Stimulated activated CD8-positive, alpha-beta memory T cell treated with anti-CD3 and anti-CD28 coated beads, Interleukin-7, amount 100 ng/mL, for 4 hours (primary cell): ENCODE measurements around the gene KRTAP4-4.
"Not testable (repeated sequence)": the region's sequence is repeated elsewhere in the genome, so short reads cannot be mapped to it uniquely, and the experiment has no call there.

Source experiments
- DNase-seq, 2 donors: peaks; one replicate each; pipeline ENCODE4 v3.0.0-alpha.2; 2020; ENCODE audit warnings: low read depth in 2 of 2

Gene KRTAP4-4

DNA sequence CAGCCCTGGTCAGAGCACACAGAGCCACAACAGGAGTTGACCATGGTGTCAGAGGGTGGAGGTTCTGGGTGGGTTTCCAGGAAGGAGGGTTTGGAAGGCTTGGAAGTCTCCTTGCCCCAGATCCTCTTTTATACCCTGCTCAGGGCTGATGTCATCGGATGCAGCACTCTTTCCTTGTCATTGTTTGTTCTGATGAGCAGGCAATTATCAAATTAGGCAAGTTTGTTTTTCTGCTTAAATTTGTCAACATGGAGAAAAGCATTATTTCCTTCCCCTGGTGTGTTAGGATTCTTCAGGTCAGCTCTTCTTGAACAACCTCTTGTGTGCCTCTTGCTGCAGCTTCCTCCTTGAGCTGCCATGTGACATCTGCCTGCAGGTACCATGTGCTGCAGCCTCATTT lies at the start of gene KRTAP4-4:
TSS of gene KRTAP4-4 (minus strand) at position 101 of the 400 bp plus-strand sequence. CDS start at position 44, 57 bp downstream.
- no peak for DNase-seq

DNA sequence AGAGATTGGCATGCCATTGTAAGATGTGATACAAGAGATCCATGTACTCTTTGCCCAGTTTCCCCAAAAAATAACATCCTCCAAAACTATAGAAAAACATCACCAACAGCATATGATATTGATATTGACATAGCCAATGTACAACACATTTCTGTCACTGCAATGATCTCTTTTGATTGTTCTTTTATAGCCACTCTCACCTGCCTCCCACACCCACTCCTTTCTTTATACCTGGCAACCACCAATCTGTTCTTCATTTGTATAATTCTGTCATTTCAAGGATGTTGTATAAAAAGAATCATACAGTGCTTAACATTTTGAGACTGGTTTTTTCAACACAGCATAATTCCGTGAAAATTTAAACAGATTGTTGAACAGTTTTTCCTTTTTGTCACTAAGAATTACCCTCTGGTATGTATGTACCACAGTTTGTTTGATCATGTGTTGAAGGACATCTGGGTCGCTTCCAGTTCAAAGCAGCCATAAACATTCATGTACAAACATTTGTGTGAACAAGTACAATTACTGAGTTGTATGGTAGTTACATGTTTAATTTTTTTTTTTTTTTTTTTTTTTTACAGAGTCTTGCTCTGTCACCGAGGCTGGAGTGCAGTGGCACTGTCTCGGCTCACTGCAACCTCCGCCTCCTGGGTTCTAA lies 39.0 kb upstream of the KRTAP4-4 start:
- no peak for DNase-seq

DNA sequence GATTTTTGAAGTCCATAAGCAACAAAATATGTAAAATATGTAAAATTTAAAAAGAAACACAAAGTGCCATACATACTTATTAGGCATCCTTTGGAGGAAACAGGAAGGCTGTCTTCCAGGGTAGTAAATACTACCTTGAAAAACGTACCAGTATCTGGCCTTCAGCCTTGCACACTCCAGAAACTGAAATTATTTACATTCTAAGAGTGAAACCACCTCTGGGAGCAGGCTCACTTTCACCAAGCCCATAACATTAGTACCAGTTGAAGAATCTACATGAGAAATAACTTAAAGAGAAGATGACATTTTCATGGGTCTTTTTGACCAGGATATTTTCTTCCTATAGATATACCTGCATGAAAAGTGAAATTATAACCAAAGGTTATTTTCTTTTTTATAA lies 35.5 kb upstream of the KRTAP4-4 start:
- DNase-seq = no peak

DNA sequence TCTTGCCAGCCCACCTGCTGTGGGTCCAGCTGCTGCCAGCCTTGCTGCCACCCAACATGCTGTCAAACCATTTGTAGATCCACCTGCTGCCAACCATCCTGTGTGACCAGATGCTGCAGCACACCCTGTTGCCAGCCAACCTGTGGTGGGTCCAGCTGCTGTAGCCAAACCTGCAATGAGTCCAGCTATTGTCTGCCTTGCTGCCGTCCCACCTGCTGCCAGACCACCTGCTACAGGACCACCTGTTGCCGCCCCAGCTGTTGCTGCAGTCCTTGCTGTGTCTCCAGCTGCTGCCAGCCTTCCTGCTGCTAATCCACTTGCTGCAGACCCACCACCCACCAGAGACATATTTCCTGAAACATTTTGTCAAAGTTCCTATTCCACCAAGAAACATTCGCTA lies 29.8 kb upstream of the KRTAP4-4 start:
- DNase-seq = no peak

DNA sequence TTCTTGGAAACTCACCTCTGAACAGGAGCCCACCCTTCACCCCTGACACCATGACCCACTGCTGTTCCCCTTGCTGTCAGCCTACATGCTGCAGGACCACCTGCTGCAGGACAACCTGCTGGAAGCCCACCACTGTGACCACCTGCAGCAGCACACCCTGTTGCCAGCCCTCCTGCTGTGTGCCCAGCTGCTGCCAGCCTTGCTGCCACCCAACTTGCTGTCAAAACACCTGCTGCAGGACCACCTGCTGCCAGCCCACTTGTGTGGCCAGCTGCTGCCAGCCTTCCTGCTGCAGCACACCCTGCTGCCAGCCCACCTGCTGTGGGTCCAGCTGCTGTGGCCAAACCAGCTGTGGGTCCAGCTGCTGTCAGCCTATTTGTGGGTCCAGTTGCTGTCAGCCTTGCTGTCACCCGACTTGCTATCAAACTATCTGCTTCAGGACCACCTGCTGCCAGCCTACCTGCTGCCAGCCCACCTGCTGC lies 29.3 kb upstream of the KRTAP4-4 start, which contains the start of gene KRTAP9-1:
TSS of gene KRTAP9-1 (plus strand) at position 51 of the 482 bp plus-strand sequence. CDS start at position 51, 0 bp downstream.
- DNase-seq = not testable (repeated sequence)

DNA sequence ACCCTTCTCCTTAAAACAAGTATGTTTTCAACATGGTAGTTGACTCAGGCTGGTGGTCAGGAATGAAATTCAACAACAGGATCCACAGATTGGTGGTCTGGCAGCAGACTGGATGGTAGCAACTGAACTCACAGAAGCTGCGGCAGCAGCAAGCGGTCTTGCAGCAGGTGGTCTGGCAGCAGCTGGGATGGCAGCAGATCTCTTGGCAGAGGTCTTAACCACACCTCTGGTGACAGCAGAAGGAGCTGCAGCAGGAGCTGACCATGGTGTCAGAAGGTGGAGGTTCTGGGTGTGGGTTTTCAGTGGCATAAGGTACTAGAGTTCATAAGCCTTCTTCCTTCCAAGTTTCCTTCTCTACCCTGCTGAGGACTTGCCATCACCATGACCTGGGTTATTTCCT lies 26.3 kb upstream of the KRTAP4-4 start:
- no peak for DNase-seq

DNA sequence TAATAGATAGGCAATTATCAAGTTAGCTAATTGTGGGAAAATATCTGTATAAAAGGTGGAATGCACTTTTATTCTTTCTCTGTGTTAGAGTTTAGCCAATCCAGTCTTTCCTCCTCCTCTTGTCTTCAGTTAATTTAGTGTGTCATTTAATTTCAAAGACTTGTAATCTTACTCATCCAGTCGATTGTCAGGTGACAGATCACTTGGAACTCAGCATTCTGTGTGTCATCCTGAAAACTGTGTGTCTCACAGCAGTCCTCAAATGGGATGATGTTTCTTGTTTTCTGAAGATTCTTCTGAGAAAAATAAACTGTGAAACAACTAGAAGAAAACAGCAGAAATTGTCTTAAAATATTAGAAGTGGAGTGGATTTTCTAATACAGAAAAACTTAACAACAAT lies 24.5 kb upstream of the KRTAP4-4 start:
- no peak for DNase-seq

DNA sequence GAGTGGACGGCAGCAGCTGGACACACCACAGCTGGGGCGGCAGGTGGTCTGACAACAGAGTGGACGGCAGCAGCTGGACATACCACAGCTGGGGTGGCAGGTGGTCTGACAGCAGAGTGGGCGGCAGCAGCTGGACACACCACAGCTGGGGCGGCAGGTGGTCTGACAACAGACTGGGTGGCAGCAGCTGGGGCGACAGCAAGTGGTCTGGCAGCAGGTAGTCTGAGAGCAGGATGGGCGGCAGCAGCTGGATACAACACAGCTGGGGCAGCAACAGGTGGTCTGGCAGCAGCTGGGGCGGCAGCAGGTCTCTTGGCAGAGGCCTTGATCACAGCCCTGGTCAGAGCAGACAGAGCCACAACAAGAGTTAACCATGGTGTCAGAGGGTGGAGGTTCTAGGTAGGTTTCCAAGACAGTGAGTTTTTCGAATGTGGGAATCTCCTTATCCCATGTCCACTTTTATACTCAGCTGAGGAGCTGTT lies 24.0 kb upstream of the KRTAP4-4 start, which contains the start of gene KRTAP4-1:
TSS of gene KRTAP4-1 (minus strand) at position 432 of the 482 bp plus-strand sequence. CDS start at position 375, 57 bp downstream.
- DNase-seq = no peak

DNA sequence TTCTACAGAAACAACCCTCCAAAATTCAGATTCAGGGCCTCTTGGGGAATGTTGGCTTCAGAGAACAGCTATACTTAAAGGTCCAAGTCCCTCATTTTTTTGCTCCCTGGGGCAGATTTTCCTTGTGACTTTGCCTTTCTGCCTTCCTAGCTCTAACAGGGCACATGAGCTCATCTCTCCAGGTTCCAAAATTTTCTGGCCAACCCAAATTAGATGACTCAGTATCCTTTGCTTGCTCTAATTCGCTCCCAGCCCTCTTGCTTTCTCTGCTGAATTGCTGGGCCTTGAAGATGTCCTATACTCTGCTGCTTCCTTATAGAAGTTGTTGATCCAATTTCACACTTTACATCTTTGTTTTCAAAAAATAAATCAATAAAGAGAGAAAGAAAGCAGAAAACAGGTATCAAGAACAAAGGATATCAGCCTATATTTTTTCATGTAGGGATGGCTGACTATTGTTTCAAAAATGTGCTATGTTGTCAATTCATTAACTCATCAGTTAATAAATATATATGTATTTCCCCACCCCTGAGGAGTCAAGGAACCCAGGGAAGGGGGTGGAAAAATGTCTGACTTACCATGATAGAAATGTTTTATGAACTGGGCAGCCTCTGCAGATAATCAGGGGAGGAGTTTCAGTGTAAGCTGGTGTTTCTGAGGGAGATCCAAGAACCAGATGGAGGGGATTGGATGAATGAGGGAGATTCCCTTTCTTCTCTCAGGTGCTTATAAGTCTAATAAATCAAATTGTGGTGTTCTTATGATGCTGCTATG lies 18.5 kb upstream of the KRTAP4-4 start:
- no peak for DNase-seq

DNA sequence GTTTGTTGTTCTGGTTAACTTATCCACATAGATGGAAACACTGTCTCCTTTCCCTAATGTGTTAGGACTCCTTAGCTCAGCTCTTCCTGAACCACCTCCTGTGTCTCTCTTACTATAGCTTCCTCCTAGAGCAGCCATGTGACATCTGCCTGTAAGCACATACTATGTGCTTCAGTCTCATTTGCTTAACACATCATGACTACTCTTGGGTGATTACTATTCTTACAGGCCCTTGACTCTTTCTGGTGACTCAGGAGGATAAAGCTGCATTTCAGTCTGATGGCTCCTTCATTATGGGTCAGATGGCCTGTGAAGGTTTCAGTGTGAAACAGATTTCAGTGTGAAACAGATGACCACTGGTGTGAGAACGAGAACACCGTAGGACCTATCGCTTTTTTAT lies 17.8 kb upstream of the KRTAP4-4 start:
- DNase-seq = no peak

DNA sequence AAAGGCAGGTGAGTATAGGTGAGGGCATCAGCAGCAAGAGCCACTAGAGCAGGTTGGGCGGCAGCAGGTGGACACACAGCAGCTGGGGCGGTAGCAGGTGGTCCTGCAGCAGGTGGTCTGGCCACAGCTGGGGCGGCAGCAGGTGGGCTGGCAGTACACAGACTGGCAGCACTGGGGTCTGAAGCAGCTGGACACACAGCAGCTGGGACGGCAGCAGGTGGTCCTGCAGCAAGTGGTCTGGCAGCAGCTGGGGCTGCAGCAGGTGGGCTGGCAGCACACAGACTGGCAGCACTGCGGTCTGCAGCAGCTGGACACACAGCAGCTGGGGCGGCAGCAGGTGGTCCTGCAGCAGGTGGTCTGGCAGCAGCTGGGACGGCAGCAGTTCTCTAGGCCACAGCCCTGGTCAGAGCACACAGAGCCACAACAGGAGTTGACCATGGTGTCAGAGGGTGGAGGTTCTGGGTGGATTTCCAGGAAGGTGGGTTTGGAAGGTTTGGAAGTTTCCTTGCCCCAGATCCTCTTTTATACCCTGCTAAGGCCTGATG lies 17.3 kb upstream of the KRTAP4-4 start, which contains the start of gene KRTAP4-2:
TSS of gene KRTAP4-2 (minus strand) at position 495 of the 545 bp plus-strand sequence. CDS start at position 438, 57 bp downstream.
- no peak for DNase-seq

DNA sequence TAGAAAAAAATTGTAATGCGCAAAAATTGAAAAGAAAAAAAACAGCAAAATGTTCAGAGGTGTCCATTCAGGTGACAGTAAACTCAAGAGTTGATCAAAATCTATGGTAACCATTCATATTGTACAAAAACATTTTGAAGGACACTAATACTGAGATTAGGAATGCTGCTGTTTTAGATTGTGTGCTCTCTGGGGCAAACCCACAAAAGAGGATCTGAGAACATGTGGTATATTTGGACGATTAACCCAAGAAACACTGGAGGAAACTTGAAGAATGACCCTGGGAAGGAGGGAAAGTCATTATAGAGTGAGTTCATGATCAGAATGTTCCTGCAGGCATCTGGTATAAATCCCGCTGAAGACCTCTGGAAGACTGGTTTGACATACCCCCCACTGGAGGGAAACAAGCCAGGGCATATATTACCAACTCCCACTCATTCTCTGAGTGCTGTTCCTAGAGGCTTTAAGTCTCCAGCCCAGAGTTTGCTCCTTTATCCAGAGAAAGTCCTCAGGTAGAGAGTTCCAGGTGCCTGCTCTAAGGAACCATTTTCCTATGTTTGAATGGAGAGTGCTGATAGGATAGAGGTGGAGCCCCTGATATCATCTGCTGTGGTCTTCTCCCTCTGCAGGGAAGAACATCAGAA lies 16.3 kb upstream of the KRTAP4-4 start:
- DNase-seq = no peak

DNA sequence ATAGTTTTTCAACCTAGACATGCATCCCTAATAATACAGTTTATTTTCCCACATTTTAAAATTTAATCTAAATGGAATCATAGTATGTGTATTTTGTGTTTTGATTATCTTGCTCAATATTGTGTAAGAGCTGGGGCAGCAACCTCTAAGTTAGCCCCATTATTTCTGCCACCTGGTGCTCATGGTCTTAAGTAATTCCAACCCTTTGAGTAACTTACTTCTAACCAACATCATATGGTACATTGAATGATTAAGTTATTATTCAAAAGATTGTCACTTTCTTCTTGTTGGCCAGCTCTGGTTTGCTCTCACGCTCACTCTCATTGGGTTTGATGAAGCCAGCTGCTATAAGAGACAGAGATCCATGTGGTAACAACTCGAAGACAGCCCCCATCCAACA lies 11.3 kb upstream of the KRTAP4-4 start:
- no peak for DNase-seq

DNA sequence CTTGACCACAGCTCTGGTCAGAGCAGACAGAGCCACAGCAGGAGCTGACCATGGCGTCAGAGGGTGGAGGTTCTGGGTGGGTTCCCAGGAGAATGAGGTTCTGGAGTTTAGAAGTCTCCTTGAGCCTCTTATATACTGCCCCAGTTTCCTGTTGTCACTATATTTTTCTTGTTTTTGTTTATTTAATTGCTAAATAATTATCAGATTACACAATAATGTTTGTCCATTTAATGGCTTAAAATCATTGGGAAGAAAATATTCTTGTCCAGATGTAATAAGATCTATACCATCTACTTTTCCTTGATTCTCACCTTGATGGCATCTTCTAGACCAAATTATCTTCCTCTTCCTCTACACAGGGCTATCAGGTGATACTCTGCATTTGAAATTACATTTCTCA lies 7.6 kb upstream of the KRTAP4-4 start, which contains the start of gene KRTAP4-3:
TSS of gene KRTAP4-3 (minus strand) at position 101 of the 400 bp plus-strand sequence. CDS start at position 52, 49 bp downstream.
- no peak for DNase-seq

DNA sequence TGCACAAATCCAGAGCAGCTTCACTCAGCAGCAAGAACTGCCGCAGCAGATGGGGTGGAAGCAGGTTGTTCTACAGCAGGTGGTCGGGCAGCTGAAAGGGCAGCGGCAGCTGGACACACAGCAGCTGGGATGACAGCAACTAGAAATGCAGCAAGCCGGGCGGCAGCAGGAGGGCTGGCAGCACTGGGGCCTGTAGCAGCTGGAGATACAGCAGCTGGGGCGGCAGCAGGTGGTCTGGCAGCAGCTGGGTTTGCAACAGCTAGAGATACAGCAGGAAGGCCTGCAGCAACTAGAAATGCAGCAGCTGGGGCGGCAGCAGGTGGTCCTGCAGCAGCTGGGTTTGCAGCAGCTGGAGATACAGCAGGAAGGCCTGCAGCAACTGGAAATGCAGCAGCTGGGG lies 7.0 kb upstream of the KRTAP4-4 start:
- no peak for DNase-seq

DNA sequence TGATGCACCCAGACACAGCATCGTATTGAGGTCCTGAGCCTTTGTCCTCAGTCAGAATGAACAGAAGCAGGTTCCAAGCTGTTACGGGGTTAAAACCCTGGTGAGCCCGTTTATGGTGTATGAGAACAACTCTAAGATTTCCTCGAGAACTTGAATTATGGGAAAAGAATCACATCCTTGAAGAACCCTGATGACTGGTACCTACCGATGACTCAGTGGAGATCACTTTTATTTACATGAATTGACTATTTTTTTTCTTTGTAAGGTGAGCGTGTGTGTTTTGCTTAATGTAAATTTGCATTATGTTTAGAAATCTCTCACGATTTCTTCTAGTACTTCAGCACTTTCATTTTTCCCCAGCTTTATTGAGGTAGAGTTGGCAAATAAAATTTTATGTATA lies 3.3 kb upstream of the KRTAP4-4 start:
- no peak for DNase-seq

DNA sequence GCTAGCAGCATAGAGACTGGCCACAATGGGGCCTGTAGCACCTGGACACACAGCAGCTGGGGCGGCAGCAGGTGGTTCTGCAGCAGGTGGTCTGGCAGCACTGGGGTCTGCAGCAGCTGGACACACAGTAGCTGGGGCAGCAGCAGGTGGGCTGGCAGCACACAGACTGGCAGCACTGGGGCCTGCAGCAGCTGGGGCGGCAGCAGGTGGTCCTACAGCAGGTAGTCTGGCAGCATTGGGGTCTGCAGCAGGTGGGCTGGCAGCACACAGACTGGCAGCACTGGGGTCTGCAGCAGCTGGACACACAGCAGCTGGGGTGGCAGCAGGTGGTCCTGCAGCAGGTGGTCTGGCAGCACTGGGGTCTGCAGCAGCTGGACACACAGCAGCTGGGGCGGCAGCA lies 358 bp downstream of the KRTAP4-4 start:
- not testable (repeated sequence) for DNase-seq

DNA sequence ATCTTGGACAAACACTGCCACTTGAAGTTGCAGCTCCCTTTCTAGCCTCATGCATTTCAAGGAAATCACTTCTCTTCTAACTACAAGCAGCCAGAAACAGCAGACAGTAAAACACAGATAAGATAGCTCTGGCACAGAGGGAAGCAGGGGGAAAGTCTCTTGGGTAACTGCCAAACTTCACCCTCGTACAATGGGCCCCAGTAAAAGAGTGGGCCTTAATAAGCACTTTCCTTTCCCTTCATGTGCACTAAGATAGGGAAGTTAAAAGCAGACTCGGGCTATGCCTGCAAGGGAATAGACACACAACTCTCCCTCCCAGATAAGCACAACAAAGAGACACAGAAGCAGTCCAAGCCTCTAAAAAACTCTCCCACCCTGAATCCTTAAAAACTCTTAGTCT lies 6.7 kb downstream of the KRTAP4-4 start:
- no peak for DNase-seq

DNA sequence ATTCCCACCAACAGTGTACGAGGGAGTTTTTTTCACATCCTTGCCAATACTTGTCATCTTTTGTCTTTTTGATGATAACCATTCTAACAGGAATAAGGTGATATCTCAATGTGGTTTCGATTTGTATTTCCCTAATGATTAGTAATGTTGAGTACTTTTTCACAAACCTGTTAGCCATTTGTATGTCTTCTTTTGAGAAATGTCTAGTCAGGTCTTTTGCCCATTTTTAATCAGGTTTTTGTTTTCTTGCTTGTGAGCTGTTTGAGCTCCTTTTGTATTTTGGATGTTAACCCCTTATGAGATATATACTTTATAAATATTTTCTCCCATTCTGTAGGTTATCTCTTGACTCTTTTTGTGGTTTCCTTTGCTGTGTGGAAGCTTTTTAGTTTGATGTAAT lies 9.0 kb downstream of the KRTAP4-4 start:
- DNase-seq = no peak

DNA sequence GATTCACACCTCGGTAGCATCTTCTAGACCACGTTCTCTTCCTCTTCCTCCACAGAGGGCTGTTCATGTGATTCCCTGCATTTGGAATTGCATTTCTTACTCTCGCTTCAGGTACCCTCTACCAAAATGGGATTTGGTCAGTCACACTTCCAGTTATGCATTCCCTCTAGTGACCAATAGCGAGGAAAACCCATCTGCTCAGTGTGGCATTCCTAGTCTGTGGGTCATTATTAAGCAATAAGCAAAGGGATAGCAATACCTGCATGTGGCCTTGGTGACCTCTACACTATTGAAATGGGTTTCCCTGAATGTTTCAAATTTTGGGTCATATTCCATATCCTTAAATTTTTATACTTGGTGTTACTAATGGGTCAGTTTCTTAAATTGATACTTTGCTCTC lies 10.5 kb downstream of the KRTAP4-4 start:
- DNase-seq = no peak

DNA sequence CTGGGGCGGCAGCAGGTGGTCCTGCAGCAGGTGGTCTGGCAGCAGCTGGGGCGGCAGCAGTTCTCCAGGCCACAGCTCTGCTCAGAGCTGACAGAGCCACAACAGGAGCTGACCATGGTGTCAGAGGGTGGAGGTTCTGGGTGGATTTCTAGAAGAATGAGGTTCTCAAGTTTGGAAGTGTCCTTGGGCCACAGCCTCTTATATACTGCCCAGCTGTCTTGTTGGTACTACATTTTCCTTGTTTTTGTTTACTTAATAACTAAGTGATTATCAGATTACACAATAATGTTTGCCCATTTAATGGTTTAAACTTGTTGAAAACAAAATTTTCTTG lies 10.9 kb downstream of the KRTAP4-4 start, which contains the start of gene KRTAP4-5:
TSS of gene KRTAP4-5 (minus strand) at position 174 of the 334 bp plus-strand sequence. CDS start at position 116, 58 bp downstream.
- DNase-seq = no peak
